RKO (cell line): ENCODE results near the gene ZFP30.

Experiments used
- DNase-seq: peaks from one replicate; pipeline ENCODE4 v3.0.0-alpha.2; 2016; ENCODE audit warnings: low spot score

ZFP30 gene

DNA sequence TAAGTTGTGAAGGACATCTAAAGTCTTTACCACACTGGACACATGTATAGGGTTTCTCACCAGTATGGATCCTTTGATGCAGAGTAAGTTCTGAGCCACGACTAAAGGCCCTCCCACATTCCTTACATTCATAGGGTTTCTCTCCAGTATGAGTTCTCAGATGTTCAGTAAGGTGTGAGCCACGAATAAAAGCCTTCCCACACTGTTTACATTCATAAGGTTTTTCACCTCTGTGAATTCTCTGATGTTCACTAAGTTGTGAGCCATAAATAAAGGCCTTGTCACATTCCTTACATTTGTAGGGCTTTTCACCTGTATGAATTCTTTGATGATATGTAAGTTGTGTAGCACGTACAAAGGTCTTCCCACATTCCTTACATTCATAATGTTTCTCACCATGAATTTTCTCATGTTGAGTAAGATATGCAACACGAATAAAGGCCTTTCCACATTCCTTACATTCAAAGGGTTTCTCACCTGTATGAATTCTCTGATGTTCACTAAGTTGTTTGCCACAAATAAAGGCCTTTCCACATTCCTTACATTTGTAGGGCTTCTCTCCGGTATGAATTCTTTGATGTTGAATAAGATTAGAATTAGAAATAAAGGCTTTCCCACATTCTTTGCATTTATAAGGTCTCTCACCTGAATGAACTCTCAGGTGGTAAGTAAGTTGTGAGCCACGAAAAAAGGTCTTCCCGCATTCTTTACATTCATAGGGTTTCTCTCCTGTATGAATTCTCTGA, 90.5 kb downstream of the ZFP30 start:
- no peak for DNase-seq
